ENCODE measurements around the gene HOXB5. TPM values are rescaled to one million over a fixed set of nuclear protein-coding genes. Genes with fewer than 3 reads are reported as not detected.

Gene HOXB5
- total RNA-seq, 1 experiment from 2014 or later = 0.95 TPM

- Histone ChIP-seq H3K9ac (ENCODE audit: low read length) (no peak overlapping the region), H4K20me1 (ENCODE audit: low read length) (peaks cover 8% of the 10 kb centered on the region; the same call in 1 of the 2 replicates), H3K4me3 (ENCODE audit: low read length) (no peak overlapping the region), H3F3A (ENCODE audit: low read length, unreplicated experiment) (no peaks in the 10 kb centered on the region), H3K9me3 (ENCODE audit: low read length) (no peaks in the 10 kb centered on the region), H3K9me2 (replicated peaks; ENCODE audit: low read length) (no peaks in the 10 kb centered on the region), H3K36me3 (ENCODE audit: low read depth, low read length) (no peaks in the 10 kb centered on the region), H3K27me3 (ENCODE audit: low read length) (0 out of 2 replicates have a peak, but pooled peaks cover 3% of the 10 kb centered on the region), H3K4me2 (ENCODE audit: low read length) (no peak overlapping the region), H3K4me1 (ENCODE audit: insufficient read depth, low read length) (peaks cover 20% of the 10 kb centered on the region), H2AFZ (ENCODE audit: low read length) (no peak overlapping the region), H3K27ac (ENCODE audit: low read length) (no peak overlapping the region), H3K79me2 (ENCODE audit: low read length) (peaks cover 35% of the 10 kb centered on the region)
- ChIA-PET CTCF (interaction anchor here (0.6 kb wide), 1 partner anchor 86 kb away, joined by 3 read pairs; no protein-coding TSS in a partner anchor), POLR2A (ENCODE audit: unreplicated experiment) (no interaction called here)
- BruUV-seq (replicated peaks) = no TSS peak
- ATAC-seq = no peak
- no peak for DNase-seq
- TF ChIP-seq CTCF (conservative IDR thresholded peaks at IDR 0.05; ENCODE audit: low read depth, low read length) (no peak), EZH2 (IDR thresholded peaks at IDR 0.05; ENCODE audit: low read length, unreplicated experiment) (no peak), EZH2phosphoT487 (IDR thresholded peaks at IDR 0.05; ENCODE audit: borderline replicate concordance, low read length) (no peak)
- intact Hi-C loops (cut with micrococcal nuclease) = no loop called here
Observed at GRCh38 chr17:48605991-48606891, 12.7 kb upstream of the HOXB5 start.

GRCh38 chr17:48605409-48605919, 11.9 kb upstream of the HOXB5 start:
- ChIA-PET CTCF (no interaction called here), POLR2A (ENCODE audit: unreplicated experiment) (interaction anchor here (0.5 kb wide), 1 partner anchor 133 kb away, joined by 5 read pairs; no protein-coding TSS in a partner anchor)
- peak overlapping the region; percentile 92 for H2AFZ ChIP-seq (ENCODE audit: low read length)
- no peaks in the 10 kb centered on the region for H3K36me3 ChIP-seq (ENCODE audit: low read depth, low read length)
- H3K9me2 ChIP-seq (replicated peaks; ENCODE audit: low read length) = no peaks in the 10 kb centered on the region
- DNase-seq (no peak), ATAC-seq (no peak)
- TF ChIP-seq CTCF (conservative IDR thresholded peaks at IDR 0.05; ENCODE audit: low read depth, low read length) (no peak), EZH2 (IDR thresholded peaks at IDR 0.05; ENCODE audit: low read length, unreplicated experiment) (no peak), EZH2phosphoT487 (IDR thresholded peaks at IDR 0.05; ENCODE audit: borderline replicate concordance, low read length) (no peak)
- H3K79me2 ChIP-seq (ENCODE audit: low read length) = peaks cover 43% of the 10 kb centered on the region
- BruUV-seq (replicated peaks) = no TSS peak
- peaks cover 21% of the 10 kb centered on the region for H3K4me1 ChIP-seq (ENCODE audit: insufficient read depth, low read length)
- H3K9me3 ChIP-seq (ENCODE audit: low read length) = no peaks in the 10 kb centered on the region
- no peaks in the 10 kb centered on the region for H3K27me3 ChIP-seq (ENCODE audit: low read length)
- peak overlapping the region; percentile 95 for H3K4me2 ChIP-seq (ENCODE audit: low read length)
- intact Hi-C loops (cut with micrococcal nuclease) = no loop called here
- peak overlapping the region; percentile 60 for H3K27ac ChIP-seq (ENCODE audit: low read length)
- H3F3A ChIP-seq (ENCODE audit: low read length, unreplicated experiment) = no peaks in the 10 kb centered on the region
- H3K9ac ChIP-seq (ENCODE audit: low read length) = peak overlapping the region; percentile 69
- peaks cover 11% of the 10 kb centered on the region; the same call in 1 of the 2 replicates for H4K20me1 ChIP-seq (ENCODE audit: low read length)
- peak overlapping the region; percentile 82 for H3K4me3 ChIP-seq (ENCODE audit: low read length)

All from PC-3 (cell line).